HepG2 (cell line): ENCODE results near the gene ENG. TPM values are rescaled to one million over a fixed set of nuclear protein-coding genes. Genes with fewer than 3 reads are reported as not detected.

ENCODE experiments used
- ARNT ChIP-seq: fragments of 450-650 bp; IDR thresholded peaks from 2 replicates; pipeline ENCODE4 v1.6.1; 2017
- BCL3 ChIP-seq: sonication (generic); formaldehyde crosslinking; IDR thresholded peaks from 2 replicates; pipeline ENCODE4 v1.5.1; 2020; ENCODE audit warnings: mild to moderate bottlenecking, missing genetic modification reagents, moderate library complexity
- ETV6 ChIP-seq: sonication (generic); formaldehyde crosslinking; conservative IDR thresholded peaks from 2 replicates; pipeline ENCODE4 v1.4.0; 2020; ENCODE audit warnings: missing genetic modification reagents
- GABPA ChIP-seq, 2 experiments: IDR thresholded peaks; 2 replicates each; pipeline ENCODE4 v1.6.1; 2011 to 2016; ENCODE audit warnings: low read depth in 2 of 2, low read length in 1 of 2, missing biosample characterization in 1 of 2, missing genetic modification characterization in 1 of 2
- GZF1 ChIP-seq: sonication (generic); formaldehyde crosslinking; IDR thresholded peaks from 2 replicates; pipeline ENCODE4 v1.5.1; 2020; ENCODE audit warnings: mild to moderate bottlenecking, missing genetic modification reagents
- KAT7 ChIP-seq: IDR thresholded peaks from 2 replicates; pipeline ENCODE4 v1.6.1; 2018; ENCODE audit warnings: borderline replicate concordance, missing compliant biosample characterization
- MATR3 ChIP-seq: sonication (generic); formaldehyde crosslinking; IDR thresholded peaks from 2 replicates; pipeline ENCODE4 v1.4.0; 2020; ENCODE audit warnings: missing genetic modification reagents
- REXO4 ChIP-seq: sonication (generic); formaldehyde crosslinking; IDR thresholded peaks from 2 replicates; pipeline ENCODE4 v1.8.0; 2022; ENCODE audit warnings: missing genetic modification reagents, mild to moderate bottlenecking, borderline replicate concordance
- SSRP1 ChIP-seq: IDR thresholded peaks from 2 replicates; pipeline ENCODE4 v1.6.1; 2016; ENCODE audit warnings: control low read depth
- ZNF160 ChIP-seq: sonication (generic); formaldehyde crosslinking; IDR thresholded peaks from 2 replicates; pipeline ENCODE4 v1.8.0; 2022; ENCODE audit warnings: mild to moderate bottlenecking, inconsistent platforms, missing genetic modification reagents
- ZNF253 ChIP-seq: sonication (generic); formaldehyde crosslinking; IDR thresholded peaks from 2 replicates; pipeline ENCODE4 v1.8.0; 2022; ENCODE audit warnings: mild to moderate bottlenecking, missing genetic modification reagents, borderline replicate concordance
- ZNF331 ChIP-seq: sonication (generic); formaldehyde crosslinking; IDR thresholded peaks from 2 replicates; pipeline ENCODE4 v1.4.0; 2020; ENCODE audit warnings: missing genetic modification reagents
- ZNF333 ChIP-seq: sonication (generic); formaldehyde crosslinking; IDR thresholded peaks from 2 replicates; pipeline ENCODE4 v1.4.0; 2020; ENCODE audit warnings: mild to moderate bottlenecking, missing genetic modification reagents, borderline replicate concordance
- ZNF441 ChIP-seq: sonication (generic); formaldehyde crosslinking; IDR thresholded peaks from 2 replicates; pipeline ENCODE4 v1.7.0; 2021; ENCODE audit warnings: missing genetic modification reagents, borderline replicate concordance
- ZNF564 ChIP-seq: sonication (generic); formaldehyde crosslinking; IDR thresholded peaks from 2 replicates; pipeline ENCODE4 v1.8.1; 2023; ENCODE audit warnings: mild to moderate bottlenecking, missing genetic modification reagents
- ZNF674 ChIP-seq: sonication (generic); formaldehyde crosslinking; IDR thresholded peaks from 2 replicates; pipeline ENCODE4 v1.5.0; 2020; ENCODE audit warnings: low read depth, mild to moderate bottlenecking, missing genetic modification reagents
- ZNF782 ChIP-seq: sonication (generic); formaldehyde crosslinking; IDR thresholded peaks from 2 replicates; pipeline ENCODE4 v1.4.0; 2020; ENCODE audit warnings: missing genetic modification reagents, mild to moderate bottlenecking, borderline replicate concordance
- polyA plus RNA-seq, 8 experiments: library from polyadenylated mRNA; depleted of rRNA in 3 of 8; stranded (reverse) in 7 of 8; unstranded in 1 of 8; fragments of >200 nt; fragmentation: Illumina TruSeq in 4 of 8; extraction: Trizol in 4 of 8; gene quantifications; 2 replicates each; pipeline versions ENCODE4 v1.2.1 to v1.2.3, GENCODE V29; 2011 to 2016; ENCODE audit warnings: low read depth in 4 of 8, missing spikeins in 1 of 8, mixed read lengths in 1 of 8; ENCODE audit not compliant: insufficient read depth in 1 of 8
- total RNA-seq, 5 experiments: library from RNA; depleted of rRNA; stranded (reverse); fragments of >200 nt; fragmentation: Illumina TruSeq; extraction: Trizol; gene quantifications; 2 replicates each; pipeline ENCODE4 v1.2.3, GENCODE V29; 2016; ENCODE audit warnings: low read depth in 1 of 5
- TF ChIP-seq, protein P1 (sequence below): sonication (generic); formaldehyde crosslinking; IDR thresholded peaks from 2 replicates; pipeline ENCODE4 v1.8.1; 2023; ENCODE audit warnings: mild to moderate bottlenecking, missing genetic modification reagents
- TF ChIP-seq, protein P2 (sequence below): sonication (generic); formaldehyde crosslinking; IDR thresholded peaks from 2 replicates; pipeline ENCODE4 v1.4.0; 2020; ENCODE audit warnings: mild to moderate bottlenecking, missing genetic modification reagents
- TF ChIP-seq, protein P3 (sequence below): sonication (generic); formaldehyde crosslinking; IDR thresholded peaks from 2 replicates; pipeline ENCODE4 v1.8.0; 2022; ENCODE audit warnings: mild to moderate bottlenecking, missing genetic modification reagents, borderline replicate concordance
- TF ChIP-seq, protein P4 (sequence below): sonication (generic); formaldehyde crosslinking; IDR thresholded peaks from 2 replicates; pipeline ENCODE4 v1.4.0; 2020; ENCODE audit warnings: low read depth, mild to moderate bottlenecking, missing genetic modification reagents

ENG gene
- total and polyA plus RNA-seq, 2 of the 13 experiments (the other 11 are each of a cell fraction or from before 2014, with no cell fraction given) = 0.02 to 1.1 TPM

GRCh38 chr9:127825319-127826051 is 29.0 kb downstream of the ENG start (continued):
- TF ChIP-seq ZNF160 (CRISPR knock-in tag) (no peak), ZNF564 (CRISPR knock-in tag) (peak; percentile 54; the same call in 1 of the 2 replicates), ZNF331 (CRISPR knock-in tag) (peak; percentile 55; the same call in 1 of the 2 replicates), ZNF333 (CRISPR knock-in tag) (no peak), GABPA (IDR thresholded peaks at IDR 0.05; ENCODE audit: low read depth, low read length) (no peak), GABPA (CRISPR knock-in tag; IDR thresholded peaks at IDR 0.05; ENCODE audit: low read depth) (0 out of 2 replicates have a peak, but pooled peaks have one; percentile 13), KAT7 (CRISPR knock-in tag) (no peak), ZNF253 (CRISPR knock-in tag) (no peak), ARNT (no peak), MATR3 (no peak), BCL3 (no peak), ZNF674 (CRISPR knock-in tag) (no peak), ZNF441 (CRISPR knock-in tag) (peak; percentile 68; the same call in 1 of the 2 replicates), ZNF782 (no peak), GZF1 (CRISPR knock-in tag) (no peak), ETV6 (CRISPR knock-in tag) (no peak), REXO4 (CRISPR knock-in tag) (no peak), SSRP1 (no peak)
- TF ChIP-seq, protein P1, sequence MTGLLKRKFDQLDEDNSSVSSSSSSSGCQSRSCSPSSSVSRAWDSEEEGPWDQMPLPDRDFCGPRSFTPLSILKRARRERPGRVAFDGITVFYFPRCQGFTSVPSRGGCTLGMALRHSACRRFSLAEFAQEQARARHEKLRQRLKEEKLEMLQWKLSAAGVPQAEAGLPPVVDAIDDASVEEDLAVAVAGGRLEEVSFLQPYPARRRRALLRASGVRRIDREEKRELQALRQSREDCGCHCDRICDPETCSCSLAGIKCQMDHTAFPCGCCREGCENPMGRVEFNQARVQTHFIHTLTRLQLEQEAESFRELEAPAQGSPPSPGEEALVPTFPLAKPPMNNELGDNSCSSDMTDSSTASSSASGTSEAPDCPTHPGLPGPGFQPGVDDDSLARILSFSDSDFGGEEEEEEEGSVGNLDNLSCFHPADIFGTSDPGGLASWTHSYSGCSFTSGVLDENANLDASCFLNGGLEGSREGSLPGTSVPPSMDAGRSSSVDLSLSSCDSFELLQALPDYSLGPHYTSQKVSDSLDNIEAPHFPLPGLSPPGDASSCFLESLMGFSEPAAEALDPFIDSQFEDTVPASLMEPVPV = no peak
- TF ChIP-seq, protein P2, sequence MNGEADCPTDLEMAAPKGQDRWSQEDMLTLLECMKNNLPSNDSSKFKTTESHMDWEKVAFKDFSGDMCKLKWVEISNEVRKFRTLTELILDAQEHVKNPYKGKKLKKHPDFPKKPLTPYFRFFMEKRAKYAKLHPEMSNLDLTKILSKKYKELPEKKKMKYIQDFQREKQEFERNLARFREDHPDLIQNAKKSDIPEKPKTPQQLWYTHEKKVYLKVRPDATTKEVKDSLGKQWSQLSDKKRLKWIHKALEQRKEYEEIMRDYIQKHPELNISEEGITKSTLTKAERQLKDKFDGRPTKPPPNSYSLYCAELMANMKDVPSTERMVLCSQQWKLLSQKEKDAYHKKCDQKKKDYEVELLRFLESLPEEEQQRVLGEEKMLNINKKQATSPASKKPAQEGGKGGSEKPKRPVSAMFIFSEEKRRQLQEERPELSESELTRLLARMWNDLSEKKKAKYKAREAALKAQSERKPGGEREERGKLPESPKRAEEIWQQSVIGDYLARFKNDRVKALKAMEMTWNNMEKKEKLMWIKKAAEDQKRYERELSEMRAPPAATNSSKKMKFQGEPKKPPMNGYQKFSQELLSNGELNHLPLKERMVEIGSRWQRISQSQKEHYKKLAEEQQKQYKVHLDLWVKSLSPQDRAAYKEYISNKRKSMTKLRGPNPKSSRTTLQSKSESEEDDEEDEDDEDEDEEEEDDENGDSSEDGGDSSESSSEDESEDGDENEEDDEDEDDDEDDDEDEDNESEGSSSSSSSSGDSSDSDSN = peak; percentile 70; the same call in 1 of the 2 replicates
- TF ChIP-seq, protein P3, sequence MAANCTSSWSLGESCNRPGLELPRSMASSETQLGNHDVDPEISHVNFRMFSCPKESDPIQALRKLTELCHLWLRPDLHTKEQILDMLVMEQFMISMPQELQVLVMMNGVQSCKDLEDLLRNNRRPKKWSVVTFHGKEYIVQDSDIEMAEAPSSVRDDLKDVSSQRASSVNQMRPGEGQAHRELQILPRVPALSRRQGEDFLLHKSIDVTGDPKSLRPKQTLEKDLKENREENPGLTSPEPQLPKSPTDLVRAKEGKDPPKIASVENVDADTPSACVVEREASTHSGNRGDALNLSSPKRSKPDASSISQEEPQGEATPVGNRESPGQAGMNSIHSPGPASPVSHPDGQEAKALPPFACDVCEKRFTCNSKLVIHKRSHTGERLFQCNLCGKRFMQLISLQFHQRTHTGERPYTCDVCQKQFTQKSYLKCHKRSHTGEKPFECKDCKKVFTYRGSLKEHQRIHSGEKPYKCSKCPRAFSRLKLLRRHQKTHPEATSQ (CRISPR knock-in tag) = no peak
- TF ChIP-seq, protein P4, sequence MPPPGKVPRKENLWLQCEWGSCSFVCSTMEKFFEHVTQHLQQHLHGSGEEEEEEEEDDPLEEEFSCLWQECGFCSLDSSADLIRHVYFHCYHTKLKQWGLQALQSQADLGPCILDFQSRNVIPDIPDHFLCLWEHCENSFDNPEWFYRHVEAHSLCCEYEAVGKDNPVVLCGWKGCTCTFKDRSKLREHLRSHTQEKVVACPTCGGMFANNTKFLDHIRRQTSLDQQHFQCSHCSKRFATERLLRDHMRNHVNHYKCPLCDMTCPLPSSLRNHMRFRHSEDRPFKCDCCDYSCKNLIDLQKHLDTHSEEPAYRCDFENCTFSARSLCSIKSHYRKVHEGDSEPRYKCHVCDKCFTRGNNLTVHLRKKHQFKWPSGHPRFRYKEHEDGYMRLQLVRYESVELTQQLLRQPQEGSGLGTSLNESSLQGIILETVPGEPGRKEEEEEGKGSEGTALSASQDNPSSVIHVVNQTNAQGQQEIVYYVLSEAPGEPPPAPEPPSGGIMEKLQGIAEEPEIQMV (CRISPR knock-in tag) = no peak; the same call in 1 of the 2 replicates
